IgD-negative memory B cell (primary cell): ENCODE results near the gene UNC119. TPM values are rescaled to one million over a fixed set of nuclear protein-coding genes. Genes with fewer than 3 reads are reported as not detected.

Experiments
- H3K27ac Mint-ChIP-seq, 3 donors: one replicate each; pipeline ENCODE4 v1.8.0; 2020 to 2022; ENCODE audit warnings: mild to moderate bottlenecking in 3 of 3, mixed read lengths in 3 of 3, moderate library complexity in 1 of 3
- H3K27me3 Mint-ChIP-seq: one replicate; pipeline ENCODE4 v1.8.0; 2021; ENCODE audit warnings: mixed read lengths
- H3K36me3 Mint-ChIP-seq: one replicate; pipeline ENCODE4 v1.8.0; 2020; ENCODE audit warnings: mild to moderate bottlenecking, mixed read lengths
- H3K4me1 Mint-ChIP-seq, 3 donors: one replicate each; pipeline ENCODE4 v1.8.0; 2020 to 2022; ENCODE audit warnings: mixed read lengths in 3 of 3, mild to moderate bottlenecking in 1 of 3
- H3K4me3 Mint-ChIP-seq, 4 donors: one replicate each; pipeline ENCODE4 v1.8.0; 2020 to 2022; ENCODE audit warnings: mild to moderate bottlenecking in 4 of 4, mixed read lengths in 4 of 4, moderate library complexity in 3 of 4
- H3K9me3 Mint-ChIP-seq, 3 donors: one replicate each; pipeline ENCODE4 v1.8.0; 2020 to 2021; ENCODE audit warnings: mixed read lengths in 3 of 3, mild to moderate bottlenecking in 1 of 3
- polyA plus RNA-seq: library from polyadenylated mRNA; unstranded; fragments of 300-500 nt; fragmentation: Illumina TruSeq; gene quantifications from one replicate; pipeline ENCODE4 v1.2.3, GENCODE V29; 2021

The UNC119 gene
- polyA plus RNA-seq, 1 donor from 2014 or later = 69.5 TPM

- H3K4me1 Mint-ChIP-seq = no peaks in the 10 kb centered on the region
- H3K36me3 Mint-ChIP-seq = no peaks in the 10 kb centered on the region
- no peak overlapping the region for H3K27ac Mint-ChIP-seq
- H3K9me3 Mint-ChIP-seq = no peaks in the 10 kb centered on the region
- no peak overlapping the region for H3K4me3 Mint-ChIP-seq
- H3K27me3 Mint-ChIP-seq = peaks cover 22% of the 10 kb centered on the region
Observed at GRCh38 chr17:28508211-28508724, 44.2 kb downstream of the UNC119 start.

GRCh38 chr17:28507567-28508203 lies 44.7 kb downstream of the UNC119 start:
- no peaks in the 10 kb centered on the region for H3K4me1 Mint-ChIP-seq
- H3K27ac Mint-ChIP-seq = no peak overlapping the region
- H3K4me3 Mint-ChIP-seq = no peak overlapping the region
- H3K9me3 Mint-ChIP-seq = no peaks in the 10 kb centered on the region
- H3K27me3 Mint-ChIP-seq = peaks cover 22% of the 10 kb centered on the region
- no peaks in the 10 kb centered on the region for H3K36me3 Mint-ChIP-seq

GRCh38 chr17:28506763-28507487 lies 45.5 kb downstream of the UNC119 start:
- no peak overlapping the region for H3K27ac Mint-ChIP-seq
- H3K4me3 Mint-ChIP-seq = no peak overlapping the region
- no peaks in the 10 kb centered on the region for H3K36me3 Mint-ChIP-seq
- H3K4me1 Mint-ChIP-seq = peaks cover 0 to 2% (median 0%) of the 10 kb centered on the region in 3 donors
- no peaks in the 10 kb centered on the region for H3K9me3 Mint-ChIP-seq
- H3K27me3 Mint-ChIP-seq = peaks cover 22% of the 10 kb centered on the region

GRCh38 chr17:28505986-28506665 lies 46.3 kb downstream of the UNC119 start, which contains the start of gene FOXN1:
TSS of gene FOXN1 (plus strand) at chr17:28506348. CDS start at chr17:28523970, 17,622 bp downstream.
- peaks cover 0 to 4% (median 4%) of the 10 kb centered on the region in 3 donors for H3K4me1 Mint-ChIP-seq
- no peak within 1 kb of the TSS for H3K4me3 Mint-ChIP-seq
- no peaks in the 10 kb centered on the region for H3K9me3 Mint-ChIP-seq
- peaks cover 16% of the 10 kb centered on the region for H3K27me3 Mint-ChIP-seq
- H3K36me3 Mint-ChIP-seq = no peaks in the 10 kb centered on the region
- H3K27ac Mint-ChIP-seq = no peak within 1 kb of the TSS

GRCh38 chr17:28503420-28503819 lies 49.0 kb downstream of the UNC119 start:
- peaks cover 9% of the 10 kb centered on the region for H3K27me3 Mint-ChIP-seq
- no peaks in the 10 kb centered on the region for H3K9me3 Mint-ChIP-seq
- H3K27ac Mint-ChIP-seq = no peak overlapping the region
- H3K4me3 Mint-ChIP-seq = no peak overlapping the region
- H3K36me3 Mint-ChIP-seq = no peaks in the 10 kb centered on the region
- peaks cover 0 to 15% (median 14%) of the 10 kb centered on the region in 3 donors for H3K4me1 Mint-ChIP-seq

- Mint-ChIP-seq H3K9me3 (no peaks in the 10 kb centered on the region), H3K4me3 (no peak overlapping the region), H3K4me1 (peaks cover 0 to 15% (median 14%) of the 10 kb centered on the region in 3 donors), H3K27ac (peak overlapping the region in 1 of 3 donors; percentile 24), H3K36me3 (no peaks in the 10 kb centered on the region), H3K27me3 (peaks cover 4% of the 10 kb centered on the region)
Observed at GRCh38 chr17:28501421-28502284, 50.8 kb downstream of the UNC119 start.

- H3K4me3 Mint-ChIP-seq = peak overlapping the region in 2 of 4 donors; percentile 63 to 71
- H3K27ac Mint-ChIP-seq = peak overlapping the region in 1 of 3 donors; percentile 24
- H3K27me3 Mint-ChIP-seq = peaks cover 4% of the 10 kb centered on the region
- H3K4me1 Mint-ChIP-seq = peaks cover 0 to 15% (median 14%) of the 10 kb centered on the region in 3 donors
- no peaks in the 10 kb centered on the region for H3K36me3 Mint-ChIP-seq
- no peaks in the 10 kb centered on the region for H3K9me3 Mint-ChIP-seq
Observed at GRCh38 chr17:28500712-28501379, 51.6 kb downstream of the UNC119 start.

- peaks cover 2% of the 10 kb centered on the region for H3K27me3 Mint-ChIP-seq
- no peaks in the 10 kb centered on the region for H3K36me3 Mint-ChIP-seq
- no peak overlapping the region for H3K27ac Mint-ChIP-seq
- no peaks in the 10 kb centered on the region for H3K9me3 Mint-ChIP-seq
- no peak overlapping the region for H3K4me3 Mint-ChIP-seq
- H3K4me1 Mint-ChIP-seq = peaks cover 0 to 16% (median 14%) of the 10 kb centered on the region in 3 donors
Observed at GRCh38 chr17:28499684-28500357, 52.6 kb downstream of the UNC119 start.

GRCh38 chr17:28499364-28499664 lies 53.1 kb downstream of the UNC119 start:
- Mint-ChIP-seq H3K27me3 (no peaks in the 10 kb centered on the region), H3K4me3 (no peak overlapping the region), H3K4me1 (peaks cover 0 to 17% (median 14%) of the 10 kb centered on the region in 3 donors), H3K27ac (no peak overlapping the region), H3K9me3 (no peaks in the 10 kb centered on the region), H3K36me3 (no peaks in the 10 kb centered on the region)

GRCh38 chr17:28498652-28499363 lies 53.6 kb downstream of the UNC119 start:
- no peaks in the 10 kb centered on the region for H3K27me3 Mint-ChIP-seq
- H3K9me3 Mint-ChIP-seq = no peaks in the 10 kb centered on the region
- no peak overlapping the region for H3K4me3 Mint-ChIP-seq
- no peak overlapping the region for H3K27ac Mint-ChIP-seq
- H3K4me1 Mint-ChIP-seq = peaks cover 0 to 17% (median 14%) of the 10 kb centered on the region in 3 donors
- H3K36me3 Mint-ChIP-seq = no peaks in the 10 kb centered on the region

- Mint-ChIP-seq H3K27me3 (no peaks in the 10 kb centered on the region), H3K27ac (no peak overlapping the region), H3K4me1 (peaks cover 0 to 19% (median 14%) of the 10 kb centered on the region in 3 donors), H3K36me3 (no peaks in the 10 kb centered on the region), H3K4me3 (no peak overlapping the region), H3K9me3 (no peaks in the 10 kb centered on the region)
Observed at GRCh38 chr17:28497931-28498330, 54.5 kb downstream of the UNC119 start.
